Neuronal stem cell (in vitro differentiated cells): ENCODE results near the gene USP9X.

ENCODE experiments used
- DNase-seq: peaks from one replicate; pipeline ENCODE4 v3.0.0-alpha.2; 2013; ENCODE audit warnings: low spot score
- H2AFZ ChIP-seq: one replicate; pipeline ENCODE4 v1.6.1; 2013; ENCODE audit warnings: mild to moderate bottlenecking, low read length, inconsistent platforms
- H2AK5ac ChIP-seq: 2 replicates; pipeline ENCODE4 v1.6.1; 2013; ENCODE audit warnings: low read depth, mild to moderate bottlenecking, inconsistent platforms, low read length, moderate library complexity, mixed read lengths
- H2BK120ac ChIP-seq: 2 replicates; pipeline ENCODE4 v1.6.1; 2013; ENCODE audit warnings: low read depth, mild to moderate bottlenecking, inconsistent platforms, low read length, moderate library complexity, mixed read lengths
- H2BK12ac ChIP-seq: one replicate; pipeline ENCODE4 v1.6.1; 2013; ENCODE audit warnings: low read length, inconsistent platforms
- H2BK15ac ChIP-seq: 2 replicates; pipeline ENCODE4 v1.6.1; 2013; ENCODE audit warnings: mild to moderate bottlenecking, low read length, inconsistent platforms, mixed read lengths
- H2BK5ac ChIP-seq: one replicate; pipeline ENCODE4 v1.6.1; 2013; ENCODE audit warnings: inconsistent platforms, mild to moderate bottlenecking, low read length, moderate library complexity
- H3K14ac ChIP-seq: one replicate; pipeline ENCODE4 v1.6.1; 2013; ENCODE audit warnings: low read length, inconsistent platforms
- H3K18ac ChIP-seq: 2 replicates; pipeline ENCODE4 v1.6.1; 2013; ENCODE audit warnings: low read length, inconsistent platforms
- H3K23ac ChIP-seq: 2 replicates; pipeline ENCODE4 v1.6.1; 2013; ENCODE audit warnings: low read depth, mild to moderate bottlenecking, mixed read lengths, low read length, inconsistent platforms; ENCODE audit not compliant: poor library complexity
- H3K27ac ChIP-seq: replicated peaks from 3 replicates; pipeline ENCODE4 v1.5.1; 2013; ENCODE audit warnings: low read length, inconsistent platforms
- H3K27me3 ChIP-seq, 3 experiments: 2 replicates each; pipeline ENCODE4 v1.6.1; 2013; ENCODE audit warnings: low read length in 3 of 3, mild to moderate bottlenecking in 2 of 3, inconsistent platforms in 1 of 3, low read depth in 1 of 3, mixed read lengths in 1 of 3, moderate library complexity in 1 of 3; ENCODE audit not compliant: control insufficient read depth in 3 of 3, insufficient read depth in 3 of 3
- H3K36me3 ChIP-seq, 2 donors: replicated peaks in 1 of 2; 2 replicates each; pipeline ENCODE4 v1.6.1; 2013; ENCODE audit warnings: low read length in 2 of 2; ENCODE audit not compliant: control insufficient read depth in 2 of 2, insufficient read depth in 2 of 2
- H3K4ac ChIP-seq: 2 replicates; pipeline ENCODE4 v1.6.1; 2013; ENCODE audit warnings: inconsistent platforms, mild to moderate bottlenecking, low read length, moderate library complexity
- H3K4me1 ChIP-seq, 2 donors: 1 replicate in 1 of 2; 2 replicates in 1 of 2; pipeline ENCODE4 v1.6.1; 2013; ENCODE audit warnings: low read length in 2 of 2, low read depth in 1 of 2; ENCODE audit not compliant: control insufficient read depth in 2 of 2, insufficient read depth in 1 of 2
- H3K4me2 ChIP-seq: one replicate; pipeline ENCODE4 v1.6.1; 2013; ENCODE audit warnings: mild to moderate bottlenecking, low read length, inconsistent platforms; ENCODE audit not compliant: insufficient read depth, poor library complexity, severe bottlenecking
- H3K4me3 ChIP-seq, 2 donors: 2 replicates each; pipeline ENCODE4 v1.5.1; 2013; ENCODE audit warnings: low read length in 2 of 2, mild to moderate bottlenecking in 2 of 2, inconsistent platforms in 1 of 2, moderate library complexity in 1 of 2
- H3K79me1 ChIP-seq: one replicate; pipeline ENCODE4 v1.6.1; 2013; ENCODE audit warnings: low read depth, mild to moderate bottlenecking, inconsistent platforms, low read length, moderate library complexity
- H3K9ac ChIP-seq: one replicate; pipeline ENCODE4 v1.6.1; 2013; ENCODE audit warnings: mild to moderate bottlenecking, low read depth, low read length, inconsistent platforms; ENCODE audit not compliant: poor library complexity
- H3K9me3 ChIP-seq, 2 donors: replicated peaks in 1 of 2; 2 replicates each; pipeline versions ENCODE3 to v1.6.1; 2013; ENCODE audit warnings: low read length in 2 of 2, mild to moderate bottlenecking in 2 of 2, inconsistent platforms in 1 of 2, low read depth in 1 of 2, mixed read lengths in 1 of 2, moderate library complexity in 1 of 2; ENCODE audit not compliant: control insufficient read depth in 2 of 2, insufficient read depth in 1 of 2
- H4K8ac ChIP-seq: one replicate; pipeline ENCODE4 v1.6.1; 2013; ENCODE audit warnings: low read depth, mild to moderate bottlenecking, inconsistent platforms, low read length, moderate library complexity
- H4K91ac ChIP-seq: one replicate; pipeline ENCODE4 v1.6.1; 2013; ENCODE audit warnings: low read length, low read depth, mild to moderate bottlenecking, inconsistent platforms; ENCODE audit not compliant: poor library complexity
- WGBS, 2 donors: extraction: QIAGEN DNeasy Blood & Tissue Kit; methylation state at CpG; one replicate each; pipeline ENCODE4 v1.1.7; 2013; ENCODE audit warnings: missing lambda C conversion rate in 2 of 2, mixed read lengths in 1 of 2; ENCODE audit not compliant: insufficient read length in 2 of 2, insufficient replicate concordance in 1 of 2; ENCODE audit errors: extremely low coverage in 2 of 2; 5-methylcytosine and 5-hydroxymethylcytosine counted together

USP9X gene

GRCh38 chrX:41241962-41242361 is 156.7 kb downstream of the USP9X start:
- Histone ChIP-seq H3K4me1 (no peaks in the 10 kb centered on the region), H4K8ac (no peak overlapping the region), H3K23ac (no peak overlapping the region), H2AK5ac (no peak overlapping the region), H2BK120ac (no peak overlapping the region), H3K14ac (no peak overlapping the region), H3K9me3 (no peaks in the 10 kb centered on the region), H3K9ac (no peak overlapping the region), H3K18ac (no peak overlapping the region), H2BK15ac (no peak overlapping the region), H3K79me1 (no peaks in the 10 kb centered on the region), H3K27ac (no peak overlapping the region), H2AFZ (no peak overlapping the region), H3K4ac (no peak overlapping the region), H2BK5ac (no peak overlapping the region), H3K4me2 (no peak overlapping the region), H3K27me3 (no peaks in the 10 kb centered on the region), H2BK12ac (no peak overlapping the region), H4K91ac (no peak overlapping the region), H3K36me3 (no peaks in the 10 kb centered on the region), H3K4me3 (no peak overlapping the region)
- WGBS, 2 donors, result no CpG with 5 or more reads among the region's 11 CpGs
- no peak for DNase-seq

- no CpG with 5 or more reads among the region's 2 CpGs for WGBS, 2 donors
- Histone ChIP-seq H2BK15ac (no peak overlapping the region), H3K4me1 (no peaks in the 10 kb centered on the region), H4K8ac (no peak overlapping the region), H3K4me2 (no peak overlapping the region), H2BK12ac (no peak overlapping the region), H2AK5ac (no peak overlapping the region), H2BK120ac (no peak overlapping the region), H3K79me1 (no peaks in the 10 kb centered on the region), H4K91ac (no peak overlapping the region), H3K18ac (no peak overlapping the region), H3K9ac (no peak overlapping the region), H3K27me3 (no peaks in the 10 kb centered on the region), H3K14ac (no peak overlapping the region), H3K27ac (no peak overlapping the region), H3K23ac (no peak overlapping the region), H3K36me3 (no peaks in the 10 kb centered on the region), H3K4me3 (no peak overlapping the region), H3K9me3 (no peaks in the 10 kb centered on the region), H2BK5ac (no peak overlapping the region), H3K4ac (no peak overlapping the region), H2AFZ (no peak overlapping the region)
- DNase-seq, result no peak
Measured at GRCh38 chrX:41245641-41246040, 160.4 kb downstream of the USP9X start.

GRCh38 chrX:41250867-41251266 is 165.6 kb downstream of the USP9X start:
- Histone ChIP-seq H2AK5ac (no peak overlapping the region), H3K23ac (no peak overlapping the region), H3K79me1 (no peaks in the 10 kb centered on the region), H2AFZ (no peak overlapping the region), H3K9me3 (no peaks in the 10 kb centered on the region), H3K4me2 (no peak overlapping the region), H2BK5ac (no peak overlapping the region), H2BK120ac (no peak overlapping the region), H3K14ac (no peak overlapping the region), H3K4me3 (no peak overlapping the region), H3K27me3 (peaks cover 0 to 7% (median 0%) of the 10 kb centered on the region in 3 experiments), H3K4ac (no peak overlapping the region), H2BK15ac (no peak overlapping the region), H3K18ac (no peak overlapping the region), H2BK12ac (no peak overlapping the region), H3K4me1 (no peaks in the 10 kb centered on the region), H3K27ac (no peak overlapping the region), H3K36me3 (no peaks in the 10 kb centered on the region), H4K91ac (no peak overlapping the region), H3K9ac (no peak overlapping the region), H4K8ac (no peak overlapping the region)
- DNase-seq, result no peak
- WGBS, 2 donors, result no CpG with 5 or more reads among the region's 10 CpGs

GRCh38 chrX:41257801-41258200 is 172.6 kb downstream of the USP9X start:
- no CpG with 5 or more reads among the region's 7 CpGs for WGBS, 2 donors
- Histone ChIP-seq H2BK5ac (no peak overlapping the region), H3K4me3 (no peak overlapping the region), H2AFZ (no peak overlapping the region), H2AK5ac (no peak overlapping the region), H4K8ac (no peak overlapping the region), H2BK15ac (no peak overlapping the region), H3K14ac (no peak overlapping the region), H2BK120ac (no peak overlapping the region), H3K18ac (no peak overlapping the region), H3K9ac (no peak overlapping the region), H2BK12ac (no peak overlapping the region), H4K91ac (no peak overlapping the region), H3K79me1 (no peaks in the 10 kb centered on the region), H3K4ac (no peak overlapping the region), H3K4me1 (no peaks in the 10 kb centered on the region), H3K23ac (no peak overlapping the region), H3K9me3 (no peaks in the 10 kb centered on the region), H3K27me3 (peaks cover 0 to 6% (median 0%) of the 10 kb centered on the region in 3 experiments), H3K4me2 (no peak overlapping the region), H3K36me3 (no peaks in the 10 kb centered on the region), H3K27ac (no peak overlapping the region)
- no peak for DNase-seq
